CD4-positive, CD25-positive, alpha-beta regulatory T cell (primary cell): ENCODE measurements around the gene TTBK2. TPM values are rescaled to one million over a fixed set of nuclear protein-coding genes. Genes with fewer than 3 reads are reported as not detected.
"Not testable (repeated sequence)": the region's sequence is repeated elsewhere in the genome, so short reads cannot be mapped to it uniquely, and the experiment has no call there.

Experiments
- ATAC-seq, 2 donors: fragments of 150-1000 bp; cut with Tn5 transposase; one replicate each; pipeline ENCODE4 v1.10.0; 2021; ENCODE audit warnings: low read depth in 2 of 2, moderate number of reproducible peaks in 2 of 2, moderate library complexity in 1 of 2
- DNase-seq, 3 donors: peaks; one replicate each; pipeline versions ENCODE4 v3.0.0 to v3.0.0-alpha.2; 2012 to 2022; ENCODE audit warnings: mixed read lengths in 1 of 3
- H3K27ac ChIP-seq: one replicate; pipeline ENCODE4 v1.7.0; 2013; ENCODE audit warnings: mild to moderate bottlenecking, low read length; ENCODE audit not compliant: insufficient read depth, poor library complexity, severe bottlenecking
- H3K27me3 ChIP-seq: one replicate; pipeline ENCODE4 v1.7.0; 2013; ENCODE audit warnings: low read length; ENCODE audit not compliant: control insufficient read depth, insufficient read depth
- H3K36me3 ChIP-seq: one replicate; pipeline ENCODE4 v1.7.0; 2013; ENCODE audit warnings: mild to moderate bottlenecking, low read length, moderate library complexity; ENCODE audit not compliant: control insufficient read depth, insufficient read depth
- H3K4me1 ChIP-seq: 2 replicates; pipeline ENCODE4 v1.7.0; 2013; ENCODE audit warnings: mild to moderate bottlenecking, low read length; ENCODE audit not compliant: insufficient read depth, control insufficient read depth, poor library complexity, severe bottlenecking
- H3K4me3 ChIP-seq: one replicate; pipeline ENCODE4 v1.7.0; 2013; ENCODE audit warnings: low read depth, mild to moderate bottlenecking, low read length, moderate library complexity
- H3K9me3 ChIP-seq, 2 experiments: 1 replicate in 1 of 2; 2 replicates in 1 of 2; pipeline ENCODE4 v1.7.0; 2013; ENCODE audit warnings: low read length in 2 of 2, mild to moderate bottlenecking in 1 of 2, moderate library complexity in 1 of 2; ENCODE audit not compliant: control insufficient read depth in 2 of 2
- H3K27ac Mint-ChIP-seq, 3 donors: one replicate each; pipeline ENCODE4 v1.8.0; 2020 to 2022; ENCODE audit warnings: mild to moderate bottlenecking in 3 of 3, mixed read lengths in 3 of 3, moderate library complexity in 2 of 3
- H3K27me3 Mint-ChIP-seq: one replicate; pipeline ENCODE4 v1.8.0; 2022; ENCODE audit warnings: mild to moderate bottlenecking, mixed read lengths
- H3K36me3 Mint-ChIP-seq: one replicate; pipeline ENCODE4 v1.8.0; 2020; ENCODE audit warnings: mixed read lengths
- H3K4me1 Mint-ChIP-seq, 4 donors: one replicate each; pipeline ENCODE4 v1.8.0; 2020 to 2022; ENCODE audit warnings: mixed read lengths in 4 of 4, mild to moderate bottlenecking in 1 of 4
- H3K4me3 Mint-ChIP-seq, 4 donors: one replicate each; pipeline ENCODE4 v1.8.0; 2020 to 2022; ENCODE audit warnings: mild to moderate bottlenecking in 4 of 4, mixed read lengths in 4 of 4, moderate library complexity in 3 of 4
- H3K9me3 Mint-ChIP-seq, 7 donors: one replicate each; pipeline ENCODE4 v1.8.0; 2020 to 2022; ENCODE audit warnings: mixed read lengths in 7 of 7, mild to moderate bottlenecking in 3 of 7, moderate library complexity in 2 of 7
- polyA plus RNA-seq, 4 donors: library from polyadenylated mRNA; unstranded; fragments of 300-500 nt; fragmentation: Illumina TruSeq; gene quantifications; one replicate each; pipeline ENCODE4 v1.2.3, GENCODE V29; 2021
- total RNA-seq: library from RNA; stranded (reverse); gene quantifications from one replicate; pipeline ENCODE4 v1.2.3, GENCODE V29; 2022

The TTBK2 gene
- total and polyA plus RNA-seq, 5 donors from 2014 or later, result 8.2 to 24.4 (median 8.5) TPM

DNA sequence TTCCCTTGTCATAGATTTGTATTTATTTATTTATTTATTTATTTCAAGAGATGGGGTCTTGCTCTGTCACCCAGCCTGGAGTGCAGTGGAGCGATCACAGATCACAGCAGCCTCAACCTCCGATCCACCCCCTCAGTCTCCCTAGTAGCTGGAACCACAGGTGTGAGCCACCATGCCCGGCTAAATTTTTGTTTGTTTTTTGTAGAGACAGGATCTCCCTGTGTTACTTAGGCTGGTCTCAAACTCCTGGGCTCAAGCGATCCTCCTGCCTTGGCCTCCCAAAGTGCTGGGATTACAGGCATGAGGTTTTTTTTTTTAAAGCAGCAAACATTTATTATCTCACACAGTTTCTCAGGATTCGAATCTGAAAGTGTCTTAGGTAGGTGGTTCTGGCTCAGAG is 2.5 kb downstream of the TTBK2 start:
- H3K4me3 Mint-ChIP-seq, result peak overlapping the region in 2 of 4 donors; percentile 14 to 39
- no peaks in the 10 kb centered on the region for H3K27me3 Mint-ChIP-seq
- Histone ChIP-seq H3K27me3 (no peaks in the 10 kb centered on the region), H3K4me1 (peaks cover 29% of the 10 kb centered on the region), H3K4me3 (no peak overlapping the region), H3K36me3 (no peaks in the 10 kb centered on the region), H3K27ac (no peak overlapping the region), H3K9me3 (no peaks in the 10 kb centered on the region)
- no peak overlapping the region for H3K27ac Mint-ChIP-seq
- peaks cover 14 to 46% (median 30%) of the 10 kb centered on the region in 4 donors for H3K4me1 Mint-ChIP-seq
- DNase-seq, result no peak
- peaks cover 0 to 1% (median 0%) of the 10 kb centered on the region in 7 donors for H3K9me3 Mint-ChIP-seq
- ATAC-seq, result no peak
- H3K36me3 Mint-ChIP-seq, result no peaks in the 10 kb centered on the region

GRCh38 chr15:42915654-42916315 is 4.8 kb downstream of the TTBK2 start:
- DNase-seq (no peak), ATAC-seq (no peak)
- Histone ChIP-seq H3K27ac (no peak overlapping the region), H3K9me3 (no peaks in the 10 kb centered on the region), H3K4me1 (peaks cover 19% of the 10 kb centered on the region), H3K36me3 (no peaks in the 10 kb centered on the region), H3K27me3 (no peaks in the 10 kb centered on the region), H3K4me3 (no peak overlapping the region)
- H3K9me3 Mint-ChIP-seq, result peaks cover 0 to 1% (median 0%) of the 10 kb centered on the region in 7 donors
- H3K27ac Mint-ChIP-seq, result no peak overlapping the region
- H3K36me3 Mint-ChIP-seq, result no peaks in the 10 kb centered on the region
- H3K27me3 Mint-ChIP-seq, result no peaks in the 10 kb centered on the region
- H3K4me3 Mint-ChIP-seq, result peak overlapping the region in 2 of 4 donors; percentile 16 to 26
- H3K4me1 Mint-ChIP-seq, result peaks cover 14 to 48% (median 33%) of the 10 kb centered on the region in 4 donors

GRCh38 chr15:42914728-42915497 is 5.7 kb downstream of the TTBK2 start:
- DNase-seq, result no peak
- H3K4me3 Mint-ChIP-seq, result peak overlapping the region in 1 of 4 donors; percentile 26

DNA sequence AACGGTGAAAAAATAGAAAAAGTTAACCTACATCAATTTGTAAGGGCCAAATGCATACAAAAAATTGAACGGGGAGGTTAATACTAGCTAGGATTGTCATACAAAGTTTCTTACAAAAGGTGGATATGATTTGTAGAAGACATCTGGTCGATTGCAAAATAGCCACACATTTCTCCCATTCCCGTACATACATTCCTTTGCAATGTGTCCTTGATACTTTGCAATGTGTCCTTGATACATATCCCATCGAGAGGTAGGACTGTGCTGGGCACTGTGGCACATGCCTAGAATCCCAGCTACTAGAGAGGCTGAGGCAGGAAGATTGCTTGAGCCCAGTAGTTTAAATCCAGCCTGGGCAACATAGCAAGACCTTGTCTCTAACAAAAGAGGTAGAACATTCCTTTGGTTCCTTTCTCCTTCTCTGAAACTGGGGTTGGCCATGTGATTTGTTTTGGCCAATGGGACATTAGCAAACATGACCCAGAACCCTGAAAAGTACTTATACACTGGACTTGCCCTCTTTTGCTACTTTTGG is 9.5 kb downstream of the TTBK2 start:
- Mint-ChIP-seq H3K27me3 (no peaks in the 10 kb centered on the region), H3K4me1 (peaks cover 27 to 50% (median 36%) of the 10 kb centered on the region in 4 donors), H3K36me3 (peaks cover 7% of the 10 kb centered on the region), H3K27ac (peak overlapping the region in 2 of 3 donors; percentile 54 to 75), H3K4me3 (no peak overlapping the region), H3K9me3 (no peaks in the 10 kb centered on the region)
- Histone ChIP-seq H3K27ac (no peak overlapping the region), H3K36me3 (no peaks in the 10 kb centered on the region), H3K27me3 (no peaks in the 10 kb centered on the region), H3K4me3 (no peak overlapping the region), H3K9me3 (no peaks in the 10 kb centered on the region), H3K4me1 (no peaks in the 10 kb centered on the region)
- DNase-seq (no peak), ATAC-seq (no peak)

More at GRCh38 chr15:42914728-42915497, 5.7 kb downstream of the TTBK2 start:
- H3K9me3 Mint-ChIP-seq, result peaks cover 0 to under 1% (median 0%) of the 10 kb centered on the region in 7 donors
- no peak overlapping the region for H3K4me3 ChIP-seq
- no peaks in the 10 kb centered on the region for H3K36me3 ChIP-seq
- no peaks in the 10 kb centered on the region for H3K27me3 Mint-ChIP-seq
- no peak overlapping the region for H3K27ac ChIP-seq
- H3K27me3 ChIP-seq, result no peaks in the 10 kb centered on the region
- H3K27ac Mint-ChIP-seq, result peak overlapping the region in 1 of 3 donors; percentile 21
- no peaks in the 10 kb centered on the region for H3K9me3 ChIP-seq
- peaks cover 19 to 49% (median 34%) of the 10 kb centered on the region in 4 donors for H3K4me1 Mint-ChIP-seq
- peaks cover 17% of the 10 kb centered on the region for H3K4me1 ChIP-seq
- no peaks in the 10 kb centered on the region for H3K36me3 Mint-ChIP-seq
- ATAC-seq, result no peak

DNA sequence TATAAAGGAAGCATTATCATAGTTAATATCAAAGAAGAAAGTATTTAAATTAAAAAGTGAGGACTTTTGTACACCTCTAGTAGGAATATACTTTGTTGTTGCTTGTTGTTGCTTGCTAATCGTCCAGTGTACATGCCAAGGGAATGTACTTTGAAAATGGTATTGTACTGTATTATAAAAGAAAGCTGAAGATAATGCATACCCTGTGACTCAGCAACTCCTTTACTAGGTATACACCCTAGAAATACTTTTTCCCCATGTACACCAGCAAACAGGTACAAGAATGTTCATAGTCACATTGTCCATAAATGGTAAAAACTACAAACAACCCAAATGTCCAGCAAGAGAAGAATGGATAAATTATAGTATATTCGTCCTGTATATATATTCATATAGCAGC is 12.0 kb downstream of the TTBK2 start:
- no peak for ATAC-seq
- no peaks in the 10 kb centered on the region for H3K4me1 ChIP-seq
- Mint-ChIP-seq H3K4me3 (no peak overlapping the region), H3K4me1 (peaks cover 23 to 40% (median 29%) of the 10 kb centered on the region in 4 donors), H3K27ac (no peak overlapping the region), H3K9me3 (no peaks in the 10 kb centered on the region), H3K27me3 (no peaks in the 10 kb centered on the region), H3K36me3 (peaks cover 7% of the 10 kb centered on the region)
- H3K27me3 ChIP-seq, result no peaks in the 10 kb centered on the region
- no peaks in the 10 kb centered on the region for H3K9me3 ChIP-seq
- DNase-seq, result no peak
- no peak overlapping the region for H3K4me3 ChIP-seq
- no peaks in the 10 kb centered on the region for H3K36me3 ChIP-seq
- no peak overlapping the region for H3K27ac ChIP-seq

DNA sequence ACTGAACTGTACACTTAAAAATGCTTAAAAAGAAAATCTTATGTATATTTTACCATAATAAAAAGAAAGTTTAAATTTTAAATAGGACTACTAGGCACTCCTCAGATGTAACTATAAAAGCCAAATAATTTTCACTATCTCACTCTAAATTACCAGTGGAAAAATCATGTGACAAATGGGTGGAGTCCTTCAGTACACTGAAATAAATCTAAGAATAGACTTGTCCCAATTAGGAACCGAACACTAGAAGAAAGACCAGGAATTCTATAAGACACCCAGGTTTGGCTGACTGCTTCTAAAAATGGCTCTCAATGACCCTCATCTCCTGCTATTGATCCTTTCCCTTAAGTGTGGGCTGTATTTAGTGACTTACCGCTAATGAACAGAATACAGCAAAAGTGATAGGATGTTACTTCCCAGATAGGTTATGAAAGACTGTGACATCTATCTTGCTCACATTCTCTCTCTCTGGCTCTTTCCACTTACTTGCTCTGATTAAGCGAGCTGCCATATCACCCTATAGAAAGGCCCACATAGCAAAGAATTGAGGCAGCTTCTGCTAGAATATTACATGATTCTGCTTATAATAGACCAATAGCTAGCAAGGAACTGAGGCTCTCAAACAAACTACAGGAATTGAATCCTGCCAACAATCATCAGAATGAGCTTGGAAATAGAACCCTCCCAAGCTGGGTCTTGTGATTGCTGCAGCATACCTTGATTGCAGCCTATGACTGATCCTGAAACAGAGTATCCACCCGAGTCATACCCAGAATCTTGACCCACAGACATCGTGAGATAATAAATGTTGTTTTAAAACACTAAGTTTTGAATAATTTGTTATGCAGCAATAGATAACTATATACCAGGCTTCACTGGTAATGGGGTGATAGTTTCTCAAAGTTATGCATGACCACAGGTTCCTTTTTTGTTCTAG is 16.9 kb downstream of the TTBK2 start:
- Mint-ChIP-seq H3K27me3 (no peaks in the 10 kb centered on the region), H3K36me3 (peaks cover 7% of the 10 kb centered on the region), H3K4me3 (no peak overlapping the region), H3K27ac (peak overlapping the region in 1 of 3 donors; percentile 7), H3K9me3 (no peaks in the 10 kb centered on the region), H3K4me1 (peaks cover 10 to 21% (median 16%) of the 10 kb centered on the region in 4 donors)
- DNase-seq (no peak), ATAC-seq (no peak)
- no peaks in the 10 kb centered on the region for H3K27me3 ChIP-seq
- H3K36me3 ChIP-seq, result no peaks in the 10 kb centered on the region
- no peaks in the 10 kb centered on the region for H3K9me3 ChIP-seq
- no peak overlapping the region for H3K27ac ChIP-seq
- H3K4me3 ChIP-seq, result no peak overlapping the region
- no peaks in the 10 kb centered on the region for H3K4me1 ChIP-seq

GRCh38 chr15:42893911-42894310 is 26.7 kb downstream of the TTBK2 start:
- not testable (repeated sequence) for H3K27ac ChIP-seq, H3K36me3 ChIP-seq, DNase-seq, H3K4me1 ChIP-seq, H3K36me3 Mint-ChIP-seq, H3K9me3 ChIP-seq, H3K27me3 ChIP-seq, H3K9me3 Mint-ChIP-seq, H3K27me3 Mint-ChIP-seq, H3K4me3 ChIP-seq, H3K27ac Mint-ChIP-seq, ATAC-seq, H3K4me3 Mint-ChIP-seq
- H3K4me1 Mint-ChIP-seq, result peaks cover 7 to 13% (median 8%) of the 10 kb centered on the region in 4 donors
